ENCODE measurements around the gene LUC7L3. TPM values are rescaled to one million over a fixed set of nuclear protein-coding genes. Genes with fewer than 3 reads are reported as not detected.
"Not testable (repeated sequence)": the region's sequence is repeated elsewhere in the genome, so short reads cannot be mapped to it uniquely, and the experiment has no call there.

The LUC7L3 gene
- total and polyA plus RNA-seq, 2 experiments from 2014 or later, result 56.9 to 156 TPM

GRCh38 chr17:50719924-50720794, 756 bp downstream of the LUC7L3 start:
- H4K20me1 ChIP-seq (ENCODE audit: insufficient read depth, poor library complexity, severe bottlenecking), result peaks cover 54% of the 10 kb centered on the region

GRCh38 chr17:50721194-50722010, 2.0 kb downstream of the LUC7L3 start:
- DNase-seq (ENCODE audit: low spot score), result no peak
- Histone ChIP-seq H3K4me1 (ENCODE audit: insufficient read depth) (peaks cover 31% of the 10 kb centered on the region), H2AFZ (no peak overlapping the region), H3K36me3 (replicated peaks; ENCODE audit: insufficient read depth, low read depth) (no peaks in the 10 kb centered on the region), H4K20me1 (ENCODE audit: insufficient read depth, poor library complexity, severe bottlenecking) (peaks cover 67% of the 10 kb centered on the region), H3K4me2 (peak overlapping the region; percentile 90), H3K27ac (peak overlapping the region; percentile 99), H3K79me2 (peaks cover 71% of the 10 kb centered on the region), H3K9me3 (ENCODE audit: low read depth) (no peaks in the 10 kb centered on the region), H3K27me3 (no peaks in the 10 kb centered on the region), H3K9me2 (replicated peaks; ENCODE audit: insufficient read depth) (no peaks in the 10 kb centered on the region), H3K4me3 (peak overlapping the region; percentile 78)
- WGBS (ENCODE audit: low lambda C conversion rate, missing lambda C conversion rate), result 13% methylated on average over 7 of the region's 7 CpGs
- TF ChIP-seq CTCF (IDR thresholded peaks at IDR 0.05; ENCODE audit: poor library complexity), result no peak
- no peak for TF ChIP-seq EZH2 (IDR thresholded peaks at IDR 0.05; ENCODE audit: borderline replicate concordance)
- no peak for TF ChIP-seq EZH2phosphoT487 (IDR thresholded peaks at IDR 0.05; ENCODE audit: low read depth, severe bottlenecking, unreplicated experiment)

More at GRCh38 chr17:50719924-50720794, 756 bp downstream of the LUC7L3 start:
- DNase-seq (ENCODE audit: low spot score), result no peak
- H3K27ac ChIP-seq, result peak overlapping the region; percentile 99
- H3K4me3 ChIP-seq, result peak overlapping the region; percentile 78
- 2% methylated on average over 25 of the region's 25 CpGs for whole genome bisulfite sequencing (ENCODE audit: low lambda C conversion rate, missing lambda C conversion rate)
- H3K4me1 ChIP-seq (ENCODE audit: insufficient read depth), result peaks cover 31% of the 10 kb centered on the region
- no peaks in the 10 kb centered on the region for H3K9me2 ChIP-seq (replicated peaks; ENCODE audit: insufficient read depth)
- H3K9me3 ChIP-seq (ENCODE audit: low read depth), result no peaks in the 10 kb centered on the region
- no peak for TF ChIP-seq CTCF (IDR thresholded peaks at IDR 0.05; ENCODE audit: poor library complexity)
- no peak for TF ChIP-seq EZH2 (IDR thresholded peaks at IDR 0.05; ENCODE audit: borderline replicate concordance)
- no peak for TF ChIP-seq EZH2phosphoT487 (IDR thresholded peaks at IDR 0.05; ENCODE audit: low read depth, severe bottlenecking, unreplicated experiment)
- H3K4me2 ChIP-seq, result peak overlapping the region; percentile 90
- no peaks in the 10 kb centered on the region for H3K36me3 ChIP-seq (replicated peaks; ENCODE audit: insufficient read depth, low read depth)
- H3K79me2 ChIP-seq, result peaks cover 58% of the 10 kb centered on the region
- H3K27me3 ChIP-seq, result no peaks in the 10 kb centered on the region
- H2AFZ ChIP-seq, result peak overlapping the region; percentile 66

GRCh38 chr17:50722746-50723145, 3.3 kb downstream of the LUC7L3 start:
- Histone ChIP-seq H3K79me2 (peaks cover 84% of the 10 kb centered on the region), H3K36me3 (replicated peaks; ENCODE audit: insufficient read depth, low read depth) (no peaks in the 10 kb centered on the region), H3K4me3 (peak overlapping the region; percentile 21), H3K4me1 (ENCODE audit: insufficient read depth) (peaks cover 31% of the 10 kb centered on the region), H3K9me3 (ENCODE audit: low read depth) (no peaks in the 10 kb centered on the region), H2AFZ (no peak overlapping the region), H3K27ac (no peak overlapping the region), H3K4me2 (peak overlapping the region; percentile 90), H3K27me3 (no peaks in the 10 kb centered on the region), H4K20me1 (ENCODE audit: insufficient read depth, poor library complexity, severe bottlenecking) (peaks cover 80% of the 10 kb centered on the region), H3K9me2 (replicated peaks; ENCODE audit: insufficient read depth) (no peaks in the 10 kb centered on the region)
- no peak for DNase-seq (ENCODE audit: low spot score)
- TF ChIP-seq EZH2 (IDR thresholded peaks at IDR 0.05; ENCODE audit: borderline replicate concordance), result no peak
- no peak for TF ChIP-seq EZH2phosphoT487 (IDR thresholded peaks at IDR 0.05; ENCODE audit: low read depth, severe bottlenecking, unreplicated experiment)
- no peak for TF ChIP-seq CTCF (IDR thresholded peaks at IDR 0.05; ENCODE audit: poor library complexity)
- WGBS (ENCODE audit: low lambda C conversion rate, missing lambda C conversion rate), result 66% methylated on average over 3 of the region's 3 CpGs

- not testable (repeated sequence) for H2AFZ ChIP-seq; H3K27ac ChIP-seq; H3K9me3 ChIP-seq (ENCODE audit: low read depth); H3K36me3 ChIP-seq (replicated peaks; ENCODE audit: insufficient read depth, low read depth); H3K9me2 ChIP-seq (replicated peaks; ENCODE audit: insufficient read depth); H3K27me3 ChIP-seq; H3K4me3 ChIP-seq; DNase-seq (ENCODE audit: low spot score); H3K4me2 ChIP-seq
- 95% methylated on average over 6 of the region's 6 CpGs for WGBS (ENCODE audit: low lambda C conversion rate, missing lambda C conversion rate)
- Histone ChIP-seq H3K4me1 (ENCODE audit: insufficient read depth) (peaks cover 31% of the 10 kb centered on the region), H4K20me1 (ENCODE audit: insufficient read depth, poor library complexity, severe bottlenecking) (peaks cover 99% of the 10 kb centered on the region), H3K79me2 (peaks cover 100% of the 10 kb centered on the region)
Observed at GRCh38 chr17:50724622-50725021, 5.2 kb downstream of the LUC7L3 start.
